NCI-H1105 treated with DMSO at 0.1 percent for 48 hours (cell line): ENCODE results near the gene CMPK2.
"Not testable (repeated sequence)": the region's sequence is repeated elsewhere in the genome, so short reads cannot be mapped to it uniquely, and the experiment has no call there.

ENCODE experiments used
- DNase-seq: peaks from one replicate; lab custom pipeline; 2025; lab: John Stamatoyannopoulos, UW

The CMPK2 gene

DNA sequence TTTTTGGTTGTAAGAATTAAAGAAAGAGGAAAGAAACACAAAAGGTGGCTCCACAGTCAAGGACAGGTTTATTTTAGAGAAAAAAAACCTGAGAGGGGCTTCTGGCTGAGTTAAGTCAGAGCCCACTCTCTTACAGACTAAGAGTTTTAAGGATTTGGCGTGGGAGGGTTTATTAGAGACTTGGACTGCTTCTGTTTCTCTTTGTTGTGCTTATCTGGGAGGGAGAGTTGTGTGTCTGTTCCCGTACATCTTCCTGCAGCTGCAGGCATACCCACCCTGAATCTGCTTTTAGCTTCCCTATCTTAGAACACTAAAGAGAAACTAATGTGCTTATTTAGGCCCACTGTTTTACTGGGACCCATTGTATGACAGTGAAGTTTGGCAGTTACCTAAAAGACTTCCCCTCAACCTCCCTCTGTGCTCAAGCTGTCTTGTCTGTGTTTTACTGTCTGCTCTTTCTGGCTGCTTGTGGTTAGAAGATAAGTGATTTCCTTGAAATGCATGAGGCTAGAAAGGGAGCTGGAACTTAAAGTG lies 14.6 kb upstream of the CMPK2 start:
- no peak for DNase-seq

DNA sequence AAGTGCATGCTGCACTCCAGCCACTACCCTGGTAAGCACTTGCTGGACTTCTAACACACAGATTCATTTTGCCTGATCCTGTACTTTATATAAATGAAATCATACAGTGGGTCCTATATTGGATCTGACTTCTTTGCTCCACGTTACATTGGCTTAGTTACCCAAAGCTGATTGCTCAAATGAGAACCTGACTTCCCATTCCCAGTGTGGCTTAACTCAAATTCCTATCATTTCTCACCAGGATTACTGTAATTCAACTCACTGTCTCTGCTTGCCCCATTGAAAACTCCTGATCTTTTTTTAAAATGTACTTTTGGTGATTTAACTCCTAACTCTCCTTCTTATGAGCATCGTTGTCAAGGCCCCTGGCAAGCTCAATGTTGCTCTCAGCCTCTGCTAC lies 13.3 kb upstream of the CMPK2 start:
- no peak for DNase-seq

DNA sequence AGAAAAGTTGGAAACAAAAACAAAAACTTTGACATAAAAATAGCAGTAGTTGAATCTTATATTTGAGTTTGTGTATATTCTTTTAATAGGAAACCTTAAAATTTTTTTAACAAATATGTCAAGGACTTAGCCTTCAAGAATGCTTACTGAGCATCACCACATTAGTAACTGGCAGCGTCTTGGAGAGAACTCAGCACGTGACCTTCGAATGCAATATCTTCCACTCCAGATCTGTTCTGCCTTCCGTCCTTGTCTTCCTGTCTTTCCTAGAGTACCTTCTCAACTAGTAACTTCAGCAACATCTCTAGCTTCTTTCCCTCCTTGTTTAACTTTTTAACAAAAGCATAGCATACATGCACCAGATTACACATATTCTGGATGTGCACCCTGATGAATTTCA lies 12.8 kb upstream of the CMPK2 start:
- no peak for DNase-seq

DNA sequence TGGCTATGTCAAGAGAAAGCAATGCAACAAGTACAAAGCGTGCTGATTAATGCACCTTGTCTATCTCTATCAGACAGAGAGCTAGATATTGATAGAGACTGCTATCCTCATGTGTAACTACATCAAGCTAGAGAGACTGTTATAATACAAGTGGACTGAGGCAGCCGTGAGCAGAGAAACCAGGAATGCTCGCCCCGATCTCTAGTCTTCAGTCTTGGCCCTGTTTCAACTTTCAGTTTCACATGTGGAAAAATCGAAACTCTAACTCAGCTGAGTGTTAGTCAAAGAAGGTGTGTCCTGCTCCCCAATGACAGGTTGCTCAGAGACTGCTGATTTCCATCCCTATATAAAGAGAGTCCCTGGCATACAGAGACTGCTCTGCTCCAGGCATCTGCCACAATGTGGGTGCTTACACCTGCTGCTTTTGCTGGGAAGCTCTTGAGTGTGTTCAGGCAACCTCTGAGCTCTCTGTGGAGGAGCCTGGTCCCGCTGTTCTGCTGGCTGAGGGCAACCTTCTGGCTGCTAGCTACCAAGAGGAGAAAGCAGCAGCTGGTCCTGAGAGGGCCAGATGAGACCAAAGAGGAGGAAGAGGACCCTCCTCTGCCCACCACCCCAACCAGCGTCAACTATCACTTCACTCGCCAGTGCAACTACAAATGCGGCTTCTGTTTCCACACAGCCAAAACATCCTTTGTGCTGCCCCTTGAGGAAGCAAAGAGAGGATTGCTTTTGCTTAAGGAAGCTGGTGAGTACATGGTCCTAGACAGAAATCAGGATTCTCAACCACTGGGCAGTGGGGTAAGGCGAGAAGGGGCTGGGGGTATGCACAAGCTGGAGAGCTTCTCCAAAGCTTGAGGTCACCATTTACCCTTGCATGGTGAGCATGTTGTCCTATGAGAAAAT lies 11.9 kb upstream of the CMPK2 start, which contains the start of gene RSAD2:
Gene RSAD2 (plus strand): TSS at position 376 of the 903 bp plus-strand sequence. CDS start 24 bp downstream, at position 400.
- DNase-seq: peak; percentile 61

DNA sequence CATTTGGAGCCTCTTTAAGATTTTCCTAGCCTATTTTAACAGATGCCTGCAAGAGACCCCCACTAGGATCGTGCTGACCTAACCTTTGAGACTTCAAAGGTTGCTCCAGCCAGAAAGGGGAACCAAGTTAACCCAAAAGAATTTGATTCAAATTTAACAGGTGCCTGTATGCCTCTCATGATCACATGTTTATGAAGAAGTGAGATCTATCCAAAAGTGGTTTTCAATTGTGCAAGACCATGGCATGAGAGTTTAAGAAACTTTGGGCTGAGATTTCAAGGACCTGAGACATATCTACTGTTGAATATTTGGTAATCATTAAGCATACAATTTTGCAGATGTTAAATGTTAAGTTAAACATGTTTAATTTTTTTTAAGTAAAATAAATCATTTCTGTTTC lies 10.6 kb upstream of the CMPK2 start:
- DNase-seq: no peak

DNA sequence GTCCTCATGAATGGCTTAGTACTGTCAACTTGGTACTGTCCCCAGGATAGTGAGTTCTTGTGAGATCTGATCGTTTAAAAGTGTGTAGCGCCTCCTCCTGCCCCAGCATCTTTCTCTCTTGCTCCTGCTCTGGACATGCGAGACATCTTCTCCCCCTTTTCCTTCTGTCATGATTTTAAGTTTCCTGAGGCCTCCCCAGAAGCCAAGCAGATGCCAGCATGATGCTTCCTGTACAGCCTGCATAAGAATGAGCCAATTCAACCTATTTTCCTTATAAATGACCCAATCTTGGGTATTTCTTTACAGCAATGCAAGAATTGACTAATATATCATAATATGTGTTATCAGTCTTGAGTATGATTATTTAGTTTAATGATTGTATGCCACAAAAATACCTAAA lies 8.3 kb upstream of the CMPK2 start:
- no peak for DNase-seq

DNA sequence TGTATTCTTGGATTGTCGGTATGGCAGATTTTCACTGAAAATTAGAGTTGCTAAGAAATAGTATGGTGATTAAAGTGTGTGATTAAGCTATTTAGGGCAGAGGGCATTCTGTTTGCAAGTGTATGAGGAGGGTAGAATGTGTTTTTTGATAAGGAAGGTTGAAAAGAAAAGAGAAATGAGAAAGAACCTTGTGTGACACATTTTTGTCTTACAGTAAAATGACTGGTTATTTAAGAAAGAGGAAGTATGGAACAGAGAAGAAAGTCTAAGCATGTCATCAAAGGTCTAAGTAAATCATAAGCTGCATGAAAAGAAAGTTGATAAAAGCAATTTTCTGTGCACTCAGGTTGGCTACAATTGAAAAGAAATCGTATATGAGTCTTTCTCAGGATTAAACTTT lies 6.7 kb upstream of the CMPK2 start:
- no peak for DNase-seq

DNA sequence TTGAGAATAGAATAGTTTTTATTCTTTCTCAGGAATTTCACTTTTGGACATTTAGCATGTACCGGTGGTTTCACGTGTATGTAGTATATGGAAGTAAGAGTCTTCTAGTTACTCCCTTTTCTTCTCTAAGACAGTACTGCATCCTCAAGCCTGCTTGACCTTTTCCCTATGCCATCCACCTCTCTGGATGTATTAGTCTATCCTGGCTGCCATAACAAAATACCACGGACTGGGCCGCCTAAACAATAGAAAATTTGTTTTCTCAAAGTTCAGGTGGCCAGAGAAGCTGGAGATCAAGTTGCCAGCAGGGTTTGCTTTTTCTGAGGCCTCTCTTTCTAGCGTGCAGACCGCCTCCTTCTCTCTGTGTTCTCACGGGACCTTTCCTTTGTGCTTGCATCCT lies 1.3 kb upstream of the CMPK2 start:
- no peak for DNase-seq

DNA sequence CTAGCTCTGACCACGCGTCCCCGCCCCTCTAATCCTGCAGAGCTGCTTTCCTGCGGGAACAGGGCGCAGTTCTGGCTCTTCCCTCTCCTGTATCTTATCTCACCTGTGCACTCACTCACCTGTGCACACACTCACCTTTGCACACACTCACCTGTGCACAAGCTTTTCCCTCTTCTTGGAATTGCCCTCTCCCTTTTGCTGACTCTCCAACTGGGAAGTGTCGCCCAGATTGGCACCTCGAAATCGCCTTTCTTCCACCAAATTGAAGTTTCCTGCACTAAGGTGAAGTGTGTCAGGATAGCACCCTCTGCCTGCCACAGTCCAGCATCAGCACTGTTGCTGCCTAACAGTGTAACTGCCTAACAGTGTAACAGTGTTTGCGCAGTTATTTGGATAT lies 566 bp upstream of the CMPK2 start:
- peak; percentile 46 for DNase-seq

DNA sequence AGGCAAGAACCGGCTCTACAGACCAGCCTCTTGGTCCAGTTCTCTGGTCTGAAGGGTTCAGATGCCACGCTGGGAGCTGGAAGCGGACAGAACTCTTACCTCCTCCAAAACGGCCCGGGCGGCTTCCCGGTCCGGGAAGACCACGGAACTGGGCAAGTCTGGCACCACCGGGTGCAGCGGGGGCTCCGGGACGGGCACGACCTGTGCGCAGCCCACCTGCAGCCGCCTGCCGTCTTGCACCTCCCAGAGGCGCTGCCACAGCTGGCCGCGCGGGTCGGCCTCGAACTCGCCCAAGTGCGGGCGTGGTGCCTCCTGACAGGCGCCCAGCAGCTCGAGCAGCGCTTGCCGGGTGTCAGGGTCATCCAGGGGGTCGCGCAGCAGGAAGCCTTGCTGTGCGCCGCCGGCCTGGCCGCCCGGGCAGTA lies 773 bp downstream of the CMPK2 start:
- DNase-seq: peak; percentile 49

DNA sequence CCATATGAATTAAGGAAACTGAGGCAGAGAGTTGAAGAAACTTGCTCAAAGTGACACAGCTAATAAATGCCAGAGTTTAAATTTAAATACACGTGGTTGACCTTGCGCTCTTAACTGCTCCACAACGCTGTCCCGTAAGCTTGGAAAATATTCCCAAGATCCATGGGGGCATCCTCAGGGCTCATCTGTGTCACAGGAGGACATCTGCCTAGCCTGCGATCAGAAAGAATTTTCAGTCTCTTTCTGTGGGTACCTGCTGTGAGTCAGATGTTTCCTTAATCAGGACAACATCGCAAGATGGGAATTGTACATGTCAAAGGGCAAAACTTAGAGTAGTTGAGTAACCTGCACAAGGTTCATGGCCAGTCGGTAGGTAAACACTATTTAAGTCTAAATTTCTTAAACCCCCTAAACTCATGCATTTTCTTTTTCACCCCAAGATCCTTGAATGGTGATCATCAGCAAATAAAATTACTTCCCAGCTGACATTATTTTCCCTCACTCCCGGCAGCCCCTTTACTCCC lies 1.4 kb downstream of the CMPK2 start:
- DNase-seq: no peak

DNA sequence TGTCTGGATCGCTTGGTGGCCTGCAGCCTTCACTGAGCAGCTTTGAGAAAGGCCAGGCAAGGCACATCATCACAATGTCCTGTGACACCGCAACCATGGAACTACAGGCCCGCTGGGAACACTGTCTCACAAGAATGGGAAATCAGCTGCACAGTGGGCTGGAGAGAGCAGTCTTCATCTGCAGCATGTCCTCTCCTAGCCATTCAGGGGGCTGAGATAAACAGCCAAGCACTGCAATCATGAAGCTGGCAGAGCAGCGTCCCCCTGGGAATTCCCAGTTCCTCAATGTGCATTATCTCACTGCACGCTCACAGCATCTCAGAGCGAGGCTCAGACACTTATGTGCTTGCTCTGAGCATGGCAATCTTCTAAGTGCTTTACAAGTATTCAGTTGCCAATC lies 1.9 kb downstream of the CMPK2 start:
- DNase-seq: no peak

DNA sequence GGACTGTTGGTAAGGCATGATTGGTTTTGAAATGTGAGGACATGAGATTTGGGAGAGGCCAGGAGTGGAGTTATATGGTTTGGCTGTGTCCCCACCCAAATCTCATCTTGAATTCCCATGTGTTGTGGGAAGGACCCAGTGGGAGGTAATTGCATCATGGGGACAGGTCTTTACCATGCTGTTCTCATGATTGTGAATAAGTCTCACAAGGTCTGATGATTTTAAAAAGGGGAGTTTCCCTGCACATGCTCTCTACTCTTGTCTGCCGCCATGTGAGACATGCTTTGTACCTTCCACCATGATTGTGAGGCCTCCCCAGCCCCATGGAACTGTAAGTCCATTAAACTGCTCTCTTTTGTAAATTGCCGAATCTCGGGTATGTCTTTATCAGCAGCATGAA lies 5.4 kb downstream of the CMPK2 start:
- DNase-seq: no peak

DNA sequence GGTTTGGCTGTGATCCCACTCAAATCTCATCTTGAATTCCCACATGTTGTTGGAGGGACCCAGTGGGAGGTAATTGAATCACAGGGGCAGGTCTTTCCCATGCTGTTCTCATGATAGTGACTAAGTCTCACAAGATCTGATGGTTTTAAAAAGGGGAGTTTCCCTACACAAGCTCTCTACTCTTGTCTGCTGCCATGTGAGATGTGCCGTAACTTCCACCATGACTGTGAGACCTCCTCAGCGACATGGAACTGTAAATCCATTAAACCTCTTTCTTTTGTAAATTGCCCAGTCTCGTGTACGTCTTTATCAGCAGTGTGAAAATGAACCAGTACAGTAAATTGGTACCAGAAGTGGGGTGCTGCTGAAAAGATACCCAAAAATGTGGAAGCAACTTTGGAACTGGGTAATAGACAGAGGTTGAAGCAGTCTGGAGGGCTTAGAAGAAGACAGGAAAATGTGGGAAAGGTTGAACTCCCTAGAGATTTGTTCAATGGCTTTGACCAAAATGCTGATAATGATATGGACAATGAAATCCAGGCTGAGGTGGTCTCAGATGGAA lies 7.2 kb downstream of the CMPK2 start:
- DNase-seq: not testable (repeated sequence)

DNA sequence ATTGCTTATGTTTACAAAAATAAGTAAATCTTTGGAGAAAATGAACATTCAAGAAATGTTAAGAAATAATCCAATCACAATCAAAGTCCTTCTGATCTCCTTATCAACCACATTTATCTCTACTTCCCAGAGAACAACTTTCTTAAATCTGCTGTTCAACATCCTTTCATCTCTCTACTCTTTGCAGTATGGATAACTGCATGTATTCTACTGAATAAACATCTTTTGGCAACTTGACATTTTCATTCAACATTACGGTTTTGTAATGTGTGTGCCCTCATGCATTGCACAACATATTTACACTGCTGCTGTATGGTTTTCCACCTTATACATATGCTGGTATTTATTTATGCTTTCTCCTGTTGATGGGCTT lies 9.2 kb downstream of the CMPK2 start:
- DNase-seq: no peak

DNA sequence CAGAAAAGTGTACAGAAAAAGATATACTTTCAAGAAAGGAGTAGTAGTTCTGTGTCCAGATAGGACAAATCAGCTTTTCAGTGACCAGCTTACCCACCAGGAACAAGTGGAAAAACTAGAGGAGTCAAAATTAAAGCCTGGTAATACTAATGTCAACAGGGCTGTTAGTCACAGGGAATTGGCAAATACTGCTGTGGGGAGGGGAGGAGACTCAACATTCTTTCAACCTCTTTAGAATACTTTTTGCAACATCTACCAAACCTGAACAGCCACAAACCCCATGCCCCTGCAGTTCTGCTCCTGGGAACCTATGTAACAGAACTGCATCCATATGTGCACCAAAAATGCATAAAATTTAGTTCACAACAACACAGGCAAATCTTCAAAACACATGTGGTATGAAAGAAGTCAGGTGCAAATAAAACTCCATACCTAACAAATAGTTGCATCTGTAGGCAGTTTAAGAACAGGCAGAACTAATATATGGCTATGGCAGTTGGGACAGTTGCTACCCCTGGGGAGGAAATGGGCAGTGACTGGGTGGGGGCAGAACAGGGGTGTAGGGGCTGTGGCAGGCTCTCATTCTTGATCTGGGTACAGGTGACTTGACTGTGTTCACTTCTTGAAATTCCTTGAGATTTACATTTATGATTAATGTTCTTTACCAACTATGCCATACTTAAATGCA lies 9.7 kb downstream of the CMPK2 start:
- no peak for DNase-seq

DNA sequence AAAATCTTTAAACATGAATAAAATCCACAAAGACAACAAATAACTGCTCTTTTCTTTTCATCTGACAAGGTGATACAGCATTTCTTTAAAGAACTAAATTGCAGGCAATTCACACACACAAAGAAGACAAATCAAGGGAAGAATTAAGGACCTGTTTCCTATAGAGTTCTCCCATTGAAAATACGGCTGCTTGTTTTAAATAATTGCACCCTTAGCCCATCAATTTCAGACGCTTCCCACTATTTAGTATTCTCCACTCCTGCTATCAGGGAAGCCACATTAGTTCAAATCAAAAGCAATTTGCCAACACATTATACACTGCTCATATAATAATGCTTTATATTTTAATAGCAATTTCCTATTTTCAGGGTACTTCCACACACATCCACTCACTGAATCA lies 11.3 kb downstream of the CMPK2 start:
- peak; percentile 31 for DNase-seq

DNA sequence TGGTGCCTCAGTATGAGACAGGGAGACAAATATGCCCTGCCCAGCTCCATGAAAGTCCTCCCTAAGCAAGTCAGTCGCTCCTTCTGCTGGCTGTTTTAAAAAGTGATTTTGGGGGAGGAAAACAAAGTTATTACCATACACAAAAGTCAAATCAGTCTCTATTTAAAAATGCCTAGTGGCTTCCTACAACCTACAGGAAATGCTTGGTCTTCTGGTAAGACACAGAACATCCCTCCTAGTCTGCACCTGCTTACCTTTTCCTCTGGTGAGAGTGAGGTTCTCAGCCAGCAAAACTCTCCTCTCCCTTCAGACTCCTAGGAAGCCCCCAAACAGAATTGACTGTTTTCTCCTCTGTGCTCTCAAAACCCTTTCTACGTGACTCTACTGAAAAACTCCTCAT lies 13.5 kb downstream of the CMPK2 start:
- no peak for DNase-seq

DNA sequence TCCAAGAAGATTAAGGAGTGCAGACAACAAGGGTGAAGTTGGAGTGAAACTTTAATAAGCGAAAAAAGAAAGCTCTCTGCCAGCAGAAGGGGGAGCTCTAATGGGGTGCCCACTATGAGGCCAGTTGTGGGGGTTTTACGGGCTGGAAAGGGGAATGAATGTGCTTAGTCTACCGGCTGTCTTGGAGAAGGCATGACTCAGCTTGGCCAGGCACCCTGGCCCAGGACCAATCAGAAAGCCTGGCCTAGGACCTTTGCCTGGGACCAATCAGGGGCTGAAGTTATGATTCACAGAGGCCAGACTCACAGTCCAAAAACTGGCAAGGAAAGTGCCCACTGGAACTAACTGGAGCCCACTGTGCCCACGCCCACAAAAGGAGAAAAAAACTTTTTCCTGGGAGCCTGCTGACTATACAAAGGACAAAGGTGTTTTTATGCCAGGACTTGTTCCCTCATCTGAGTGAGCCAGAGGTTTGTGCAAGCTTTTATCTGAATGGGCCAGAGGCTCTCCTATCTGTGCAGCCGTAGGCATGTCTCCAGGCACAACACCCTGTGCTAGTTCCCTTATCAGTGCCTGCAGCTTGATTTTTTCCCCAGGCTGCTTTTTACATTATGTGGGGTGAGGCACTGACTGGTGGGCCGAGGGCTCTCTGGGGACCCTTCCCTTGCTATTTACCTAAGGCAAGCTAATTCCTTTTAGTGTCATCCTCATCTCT lies 18.6 kb downstream of the CMPK2 start:
- DNase-seq: no peak

DNA sequence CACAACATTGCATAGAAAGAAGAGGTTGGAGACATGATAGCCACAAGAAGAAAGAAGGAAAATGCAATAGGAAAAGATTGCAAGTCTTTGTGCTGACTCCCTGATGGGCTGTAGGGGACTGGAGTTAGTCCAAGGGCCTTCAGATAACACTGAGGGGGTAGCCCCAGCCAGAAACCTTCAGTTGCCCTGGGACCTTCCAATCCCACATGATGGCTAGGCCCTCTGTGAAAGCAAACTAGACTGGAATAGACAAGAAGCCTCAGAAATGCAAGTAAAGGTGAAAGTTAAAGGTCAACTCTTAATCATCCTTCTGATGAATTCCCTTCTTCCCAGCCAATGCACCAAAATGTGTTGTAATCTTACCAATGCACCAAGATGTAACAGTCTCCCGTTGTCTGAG lies 19.2 kb downstream of the CMPK2 start:
- DNase-seq: no peak

DNA sequence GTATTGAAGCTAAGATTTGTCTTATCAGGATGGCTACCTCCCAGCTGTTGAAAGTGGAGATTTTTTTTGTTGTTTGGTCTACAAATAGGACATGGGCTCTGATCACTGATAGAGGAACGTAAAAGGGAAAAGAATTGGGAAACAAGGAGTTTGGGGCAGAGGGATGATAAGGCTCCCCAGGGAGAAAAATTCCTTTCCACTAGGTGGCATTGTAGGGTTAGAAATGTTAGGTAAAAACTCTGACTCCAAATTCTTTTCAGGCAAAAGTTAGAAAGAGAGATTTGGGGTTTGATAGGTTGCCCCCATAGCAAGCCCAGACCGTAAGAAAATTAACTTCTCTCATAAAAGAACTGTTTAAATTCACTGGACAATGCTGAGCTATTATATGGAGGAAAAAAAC lies 19.8 kb downstream of the CMPK2 start:
- DNase-seq: no peak

DNA sequence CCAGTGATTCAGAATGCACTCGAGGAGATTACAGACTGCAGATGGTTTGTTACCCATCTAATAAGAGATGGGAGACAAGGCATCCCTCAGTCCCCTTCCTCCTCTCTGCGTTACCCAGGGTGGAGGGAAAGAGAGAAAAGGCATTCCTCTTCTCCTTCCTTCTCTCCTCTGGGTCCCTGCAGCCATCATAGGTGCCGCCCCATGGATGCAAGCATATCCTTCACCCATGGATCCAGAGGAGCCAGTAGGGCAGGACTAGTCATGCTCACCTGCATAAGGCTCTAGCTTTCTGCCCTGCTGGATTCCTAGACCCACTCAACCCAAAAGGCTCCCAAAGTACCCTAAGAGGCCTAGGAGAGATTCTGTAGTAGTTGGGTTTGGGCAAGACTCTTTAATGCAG lies 20.4 kb downstream of the CMPK2 start:
- DNase-seq: no peak
